Colonic mucosa (tissue), 4 donors: Measurements from ENCODE around the gene AOPEP. TPM values are rescaled to one million over a fixed set of nuclear protein-coding genes. Genes with fewer than 3 reads are reported as not detected.

Source experiments
- DNase-seq: peaks from one replicate; pipeline ENCODE4 v3.0.0-alpha.2; 2020
- H3K27ac ChIP-seq: fragments of 200-600 bp; one replicate; pipeline ENCODE4 v1.8.0; 2021
- H3K27me3 ChIP-seq: fragments of 200-600 bp; one replicate; pipeline ENCODE4 v1.8.0; 2021
- H3K36me3 ChIP-seq: fragments of 200-600 bp; one replicate; pipeline ENCODE4 v1.8.0; 2021
- H3K4me1 ChIP-seq: fragments of 200-600 bp; one replicate; pipeline ENCODE4 v1.8.0; 2021; ENCODE audit warnings: mild to moderate bottlenecking
- H3K4me3 ChIP-seq: fragments of 200-600 bp; one replicate; pipeline ENCODE4 v1.8.0; 2021
- H3K9ac ChIP-seq, 2 donors: one replicate each; pipeline ENCODE4 v1.7.0; 2013; ENCODE audit warnings: control low read depth in 2 of 2, low read depth in 2 of 2, low read length in 2 of 2
- H3K9me3 ChIP-seq: fragments of 200-600 bp; one replicate; pipeline ENCODE4 v1.8.0; 2021
- CTCF ChIP-seq: fragments of 200-600 bp; IDR thresholded peaks from one replicate; pipeline ENCODE4 v1.8.0; 2022; ENCODE audit warnings: antibody characterized with exemption, mild to moderate bottlenecking
- intact Hi-C: fragments of 100-400 bp; cut with DNase I; formaldehyde crosslinking; loops from one replicate; pipeline ENCODE4 v1.14.1; 2022
- total RNA-seq, 2 donors: library from RNA; stranded (reverse); fragmentation: NEBNext Ultra II Directional in 1 of 2; extraction: Animal tissue kit (Norgen Biotek cat#: 25700) in 1 of 2; gene quantifications; one replicate each; pipeline ENCODE4 v1.2.1, GENCODE V29; 2021
- donor health status: healthy.
- donor health status: DM: no; HTN: no; CAD: no.
- donor health status: DM: no; HTN: no; CAD: no.

Gene AOPEP
- total RNA-seq, 2 donors from 2014 or later = 38.4 to 43.2 TPM

GRCh38 chr9:94984891-94985476, 258.5 kb downstream of the AOPEP start:
- H3K27ac ChIP-seq = no peak overlapping the region
- no peaks in the 10 kb centered on the region for H3K9me3 ChIP-seq
- H3K4me1 ChIP-seq = no peaks in the 10 kb centered on the region
- TF ChIP-seq CTCF = no peak
- H3K9ac ChIP-seq = no peak overlapping the region
- no peaks in the 10 kb centered on the region for H3K36me3 ChIP-seq
- intact Hi-C loops = no loop called here
- DNase-seq = no peak
- no peak overlapping the region for H3K4me3 ChIP-seq
- no peaks in the 10 kb centered on the region for H3K27me3 ChIP-seq

- no peaks in the 10 kb centered on the region for H3K9me3 ChIP-seq
- DNase-seq = no peak
- no peaks in the 10 kb centered on the region for H3K27me3 ChIP-seq
- H3K36me3 ChIP-seq = no peaks in the 10 kb centered on the region
- no peak overlapping the region for H3K4me3 ChIP-seq
- intact Hi-C loops = no loop called here
- TF ChIP-seq CTCF = no peak
- no peak overlapping the region for H3K9ac ChIP-seq
- H3K4me1 ChIP-seq = no peaks in the 10 kb centered on the region
- no peak overlapping the region for H3K27ac ChIP-seq
Observed at GRCh38 chr9:94985649-94986048, 259.1 kb downstream of the AOPEP start.

DNA sequence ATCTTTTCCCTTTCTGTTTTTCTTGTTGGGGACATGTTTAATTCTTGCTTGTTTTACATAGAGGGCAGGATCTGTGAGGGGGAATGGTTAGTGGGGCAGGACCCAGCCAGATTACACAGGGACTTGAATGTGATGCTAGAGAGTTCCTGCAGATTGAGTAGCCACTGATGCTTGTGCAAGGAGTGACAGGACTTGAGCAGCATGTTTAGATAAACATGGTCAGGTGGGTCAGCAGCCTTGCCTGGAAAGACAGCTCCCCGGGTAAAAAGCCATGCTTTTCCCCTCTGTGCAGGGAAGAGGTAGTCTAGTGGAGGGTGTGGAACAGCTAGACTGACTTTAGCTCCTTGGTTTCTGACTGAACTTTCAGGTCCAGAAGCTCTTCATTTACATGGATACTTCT, 261.2 kb downstream of the AOPEP start:
- Histone ChIP-seq H3K4me1 (no peaks in the 10 kb centered on the region), H3K36me3 (no peaks in the 10 kb centered on the region), H3K4me3 (no peak overlapping the region), H3K9ac (no peak overlapping the region), H3K9me3 (no peaks in the 10 kb centered on the region), H3K27me3 (no peaks in the 10 kb centered on the region), H3K27ac (no peak overlapping the region)
- DNase-seq = no peak
- TF ChIP-seq CTCF = no peak
- intact Hi-C loops = no loop called here

- Histone ChIP-seq H3K27ac (no peak overlapping the region), H3K36me3 (no peaks in the 10 kb centered on the region), H3K9ac (no peak overlapping the region), H3K4me1 (no peaks in the 10 kb centered on the region), H3K9me3 (no peaks in the 10 kb centered on the region), H3K4me3 (no peak overlapping the region), H3K27me3 (no peaks in the 10 kb centered on the region)
- no peak for TF ChIP-seq CTCF
- intact Hi-C loops = no loop called here
- DNase-seq = no peak
Observed at GRCh38 chr9:94990897-94991561, 264.5 kb downstream of the AOPEP start.

GRCh38 chr9:94991961-94992907, 265.7 kb downstream of the AOPEP start:
- TF ChIP-seq CTCF = no peak
- H3K4me1 ChIP-seq = no peaks in the 10 kb centered on the region
- H3K36me3 ChIP-seq = no peaks in the 10 kb centered on the region
- H3K9ac ChIP-seq = no peak overlapping the region
- H3K4me3 ChIP-seq = no peak overlapping the region
- no peak for DNase-seq
- H3K27me3 ChIP-seq = no peaks in the 10 kb centered on the region
- intact Hi-C loops = no loop called here
- H3K9me3 ChIP-seq = no peaks in the 10 kb centered on the region
- no peak overlapping the region for H3K27ac ChIP-seq
